ENCODE data around the gene CRNKL1. TPM values are rescaled to one million over a fixed set of nuclear protein-coding genes. Genes with fewer than 3 reads are reported as not detected.

The CRNKL1 gene
- total and polyA plus RNA-seq, 2 of the 4 experiments (the other 2 are of a cell fraction): 7.4 to 20.1 TPM

GRCh38 chr20:20089939-20090338 is 37.7 kb upstream of the CRNKL1 start:
- Histone ChIP-seq H3K79me1 (ENCODE audit: low read depth in 1 of 2, low read length in 2 of 2) (no peaks in the 10 kb centered on the region), H3K14ac (replicated peaks; ENCODE audit: low read depth, low read length) (no peak overlapping the region), H3K9ac (ENCODE audit: low read depth, low read length) (no peak overlapping the region), H3K4me1 (ENCODE audit: control insufficient read depth, insufficient read depth, low read length) (no peaks in the 10 kb centered on the region), H3K56ac (ENCODE audit: extremely low read depth, insufficient read depth, low read length) (no peak overlapping the region), H2BK5ac (ENCODE audit: low read depth, low read length, poor library complexity, severe bottlenecking) (no peak overlapping the region), H2BK15ac (ENCODE audit: low read depth, low read length) (no peak overlapping the region), H3K27me3 (ENCODE audit: control insufficient read depth, insufficient read depth, low read length) (peaks cover 10% of the 10 kb centered on the region), H3K4ac (ENCODE audit: low read depth, low read length) (no peak overlapping the region), H3K4me3 (ENCODE audit: insufficient read depth, low read depth, low read length) (no peak overlapping the region), H2BK20ac (ENCODE audit: low read depth, low read length) (no peak overlapping the region), H3K36me3 (ENCODE audit: control insufficient read depth, insufficient read depth, low read length) (no peaks in the 10 kb centered on the region), H2AK9ac (replicated peaks; ENCODE audit: low read depth, low read length, poor library complexity) (no peak overlapping the region), H4K20me1 (ENCODE audit: insufficient read depth, low read length) (no peaks in the 10 kb centered on the region), H3K4me2 (ENCODE audit: low read depth, low read length) (no peak overlapping the region), H2AFZ (replicated peaks; ENCODE audit: low read length, poor library complexity) (no peak overlapping the region), H2AK5ac (ENCODE audit: low read depth, low read length) (no peak overlapping the region), H3K9me1 (ENCODE audit: insufficient read depth, low read length) (no peaks in the 10 kb centered on the region), H4K5ac (ENCODE audit: low read depth, low read length) (no peak overlapping the region), H3K23ac (ENCODE audit: low read depth, low read length) (no peak overlapping the region), H3K18ac (ENCODE audit: low read depth, low read length) (no peak overlapping the region), H2BK120ac (ENCODE audit: low read depth, low read length) (no peak overlapping the region), H4K91ac (ENCODE audit: insufficient read depth, low read depth, low read length) (no peak overlapping the region), H4K8ac (ENCODE audit: low read depth in 2 of 2, low read length in 2 of 2) (no peak overlapping the region), H3K27ac (ENCODE audit: insufficient read depth, low read length) (no peak overlapping the region), H3K9me3 (ENCODE audit: control insufficient read depth, insufficient read depth, low read length) (no peaks in the 10 kb centered on the region)
- in situ Hi-C loops (cut with MboI; ENCODE audit: low sequenced_read_pairs) (loop anchor here (10.0 kb wide), 1 partner anchor 505 kb away; no protein-coding TSS in a partner anchor), dilution Hi-C loops (cut with HindIII; ENCODE audit: low sequenced_read_pairs, unreplicated experiment) (no loop called here), intact Hi-C loops (cut with micrococcal nuclease) (loop anchor here (10.0 kb wide), 1 partner anchor 735 kb away; no protein-coding TSS in a partner anchor)
- DNase-seq: no peak
- TF ChIP-seq POLR2A (IDR thresholded peaks at IDR 0.05; ENCODE audit: low read depth, low read length) (no peak), NFE2L2 (IDR thresholded peaks at IDR 0.05; ENCODE audit: low read depth, low read length) (no peak), CEBPB (IDR thresholded peaks at IDR 0.05; ENCODE audit: low read depth, low read length) (no peak), USF2 (IDR thresholded peaks at IDR 0.05; ENCODE audit: low read depth, low read length) (no peak), MAZ (IDR thresholded peaks at IDR 0.05; ENCODE audit: borderline replicate concordance, low read depth, low read length) (no peak), FOS (IDR thresholded peaks at IDR 0.05; ENCODE audit: low read depth, low read length) (no peak), RFX5 (IDR thresholded peaks at IDR 0.05; ENCODE audit: low read depth, low read length) (no peak), ELK1 (IDR thresholded peaks at IDR 0.05; ENCODE audit: borderline replicate concordance, low read depth, low read length) (no peak), CHD1 (IDR thresholded peaks at IDR 0.05; ENCODE audit: low read depth, low read length) (no peak), CTCF (conservative IDR thresholded peaks at IDR 0.05; ENCODE audit: low read depth, low read length) (no peak), BHLHE40 (IDR thresholded peaks at IDR 0.05; ENCODE audit: low read depth, low read length) (no peak), MXI1 (IDR thresholded peaks at IDR 0.05; ENCODE audit: borderline replicate concordance, low read depth, low read length) (no peak), MAFK (IDR thresholded peaks at IDR 0.05; ENCODE audit: low read depth, low read length) (no peak), SMC3 (IDR thresholded peaks at IDR 0.05; ENCODE audit: low read depth, low read length) (no peak), RAD21 (IDR thresholded peaks at IDR 0.05; ENCODE audit: low read length) (no peak)
- ChIA-PET POLR2A (ENCODE audit: unreplicated experiment) (no interaction called here), CTCF (no interaction called here)
- WGBS, 2 experiments (ENCODE audit: extremely low coverage in 2 of 2, insufficient read length in 1 of 2): 40% methylated on average over 1 of the region's 1 CpG; no CpG with 5 or more reads in 1 of the 2 experiments
- BruUV-seq (replicated peaks): no TSS peak
- no peak for ATAC-seq (ENCODE audit: low read depth)
